ENCODE results near the gene SLC35F5. TPM values are rescaled to one million over a fixed set of nuclear protein-coding genes. Genes with fewer than 3 reads are reported as not detected.

The SLC35F5 gene
- polyA plus RNA-seq, 1 donor from 2014 or later: 56.2 TPM

DNA sequence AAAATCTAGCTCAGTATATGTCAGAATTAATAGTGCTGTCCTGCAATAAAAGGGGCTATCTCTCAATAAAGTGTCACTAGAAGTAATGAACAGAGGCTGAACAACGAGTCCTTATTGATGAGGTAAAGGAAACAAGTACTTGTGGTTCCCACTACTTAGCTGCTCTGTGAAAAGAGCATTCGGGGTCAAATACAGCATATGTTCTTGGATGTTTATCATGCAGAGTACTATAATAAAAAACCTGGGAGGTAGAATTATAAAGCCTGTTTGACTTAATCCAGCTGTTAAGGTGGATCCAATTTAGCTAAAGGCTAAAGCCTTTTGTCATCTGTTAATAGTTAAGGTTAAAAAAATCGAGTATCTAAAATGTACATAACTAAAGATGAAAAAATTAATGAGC, 32.4 kb downstream of the SLC35F5 start:
- TF ChIP-seq POLR2AphosphoS5 (IDR thresholded peaks at IDR 0.05) (no peak), EZH2 (IDR thresholded peaks at IDR 0.05; ENCODE audit: borderline replicate concordance, insufficient read depth, low read length, poor library complexity, severe bottlenecking) (no peak), SMC3 (conservative IDR thresholded peaks at IDR 0.05; ENCODE audit: poor library complexity) (no peak), MXI1 (conservative IDR thresholded peaks at IDR 0.05; ENCODE audit: poor library complexity, severe bottlenecking) (no peak), EP300 (conservative IDR thresholded peaks at IDR 0.05; ENCODE audit: poor library complexity, severe bottlenecking) (no peak), RAD21 (conservative IDR thresholded peaks at IDR 0.05) (no peak), TAF1 (IDR thresholded peaks at IDR 0.05; ENCODE audit: low read depth) (no peak)
- TF ChIP-seq, protein P1, sequence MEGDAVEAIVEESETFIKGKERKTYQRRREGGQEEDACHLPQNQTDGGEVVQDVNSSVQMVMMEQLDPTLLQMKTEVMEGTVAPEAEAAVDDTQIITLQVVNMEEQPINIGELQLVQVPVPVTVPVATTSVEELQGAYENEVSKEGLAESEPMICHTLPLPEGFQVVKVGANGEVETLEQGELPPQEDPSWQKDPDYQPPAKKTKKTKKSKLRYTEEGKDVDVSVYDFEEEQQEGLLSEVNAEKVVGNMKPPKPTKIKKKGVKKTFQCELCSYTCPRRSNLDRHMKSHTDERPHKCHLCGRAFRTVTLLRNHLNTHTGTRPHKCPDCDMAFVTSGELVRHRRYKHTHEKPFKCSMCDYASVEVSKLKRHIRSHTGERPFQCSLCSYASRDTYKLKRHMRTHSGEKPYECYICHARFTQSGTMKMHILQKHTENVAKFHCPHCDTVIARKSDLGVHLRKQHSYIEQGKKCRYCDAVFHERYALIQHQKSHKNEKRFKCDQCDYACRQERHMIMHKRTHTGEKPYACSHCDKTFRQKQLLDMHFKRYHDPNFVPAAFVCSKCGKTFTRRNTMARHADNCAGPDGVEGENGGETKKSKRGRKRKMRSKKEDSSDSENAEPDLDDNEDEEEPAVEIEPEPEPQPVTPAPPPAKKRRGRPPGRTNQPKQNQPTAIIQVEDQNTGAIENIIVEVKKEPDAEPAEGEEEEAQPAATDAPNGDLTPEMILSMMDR (IDR thresholded peaks at IDR 0.05; ENCODE audit: poor library complexity, severe bottlenecking): no peak
- TF ChIP-seq, protein P2, sequence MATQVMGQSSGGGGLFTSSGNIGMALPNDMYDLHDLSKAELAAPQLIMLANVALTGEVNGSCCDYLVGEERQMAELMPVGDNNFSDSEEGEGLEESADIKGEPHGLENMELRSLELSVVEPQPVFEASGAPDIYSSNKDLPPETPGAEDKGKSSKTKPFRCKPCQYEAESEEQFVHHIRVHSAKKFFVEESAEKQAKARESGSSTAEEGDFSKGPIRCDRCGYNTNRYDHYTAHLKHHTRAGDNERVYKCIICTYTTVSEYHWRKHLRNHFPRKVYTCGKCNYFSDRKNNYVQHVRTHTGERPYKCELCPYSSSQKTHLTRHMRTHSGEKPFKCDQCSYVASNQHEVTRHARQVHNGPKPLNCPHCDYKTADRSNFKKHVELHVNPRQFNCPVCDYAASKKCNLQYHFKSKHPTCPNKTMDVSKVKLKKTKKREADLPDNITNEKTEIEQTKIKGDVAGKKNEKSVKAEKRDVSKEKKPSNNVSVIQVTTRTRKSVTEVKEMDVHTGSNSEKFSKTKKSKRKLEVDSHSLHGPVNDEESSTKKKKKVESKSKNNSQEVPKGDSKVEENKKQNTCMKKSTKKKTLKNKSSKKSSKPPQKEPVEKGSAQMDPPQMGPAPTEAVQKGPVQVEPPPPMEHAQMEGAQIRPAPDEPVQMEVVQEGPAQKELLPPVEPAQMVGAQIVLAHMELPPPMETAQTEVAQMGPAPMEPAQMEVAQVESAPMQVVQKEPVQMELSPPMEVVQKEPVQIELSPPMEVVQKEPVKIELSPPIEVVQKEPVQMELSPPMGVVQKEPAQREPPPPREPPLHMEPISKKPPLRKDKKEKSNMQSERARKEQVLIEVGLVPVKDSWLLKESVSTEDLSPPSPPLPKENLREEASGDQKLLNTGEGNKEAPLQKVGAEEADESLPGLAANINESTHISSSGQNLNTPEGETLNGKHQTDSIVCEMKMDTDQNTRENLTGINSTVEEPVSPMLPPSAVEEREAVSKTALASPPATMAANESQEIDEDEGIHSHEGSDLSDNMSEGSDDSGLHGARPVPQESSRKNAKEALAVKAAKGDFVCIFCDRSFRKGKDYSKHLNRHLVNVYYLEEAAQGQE (IDR thresholded peaks at IDR 0.05; ENCODE audit: borderline replicate concordance): no peak
- Histone ChIP-seq H3K36me3 (ENCODE audit: insufficient read depth, low read length) (peaks cover 7% of the 10 kb centered on the region), H3K27ac (ENCODE audit: low read length) (no peak overlapping the region), H3F3A (ENCODE audit: insufficient read depth, low read length, poor library complexity, severe bottlenecking) (no peaks in the 10 kb centered on the region), H3K4me2 (ENCODE audit: low read length) (no peak overlapping the region), H3K9me2 (ENCODE audit: insufficient read depth, low read length) (no peaks in the 10 kb centered on the region), H2AFZ (ENCODE audit: low read depth, low read length) (no peak overlapping the region), H3K4me3 (ENCODE audit: low read length) (no peak overlapping the region), H3K9ac (ENCODE audit: low read length) (no peak overlapping the region), H3K27me3 (ENCODE audit: insufficient read depth, low read depth, low read length) (no peaks in the 10 kb centered on the region), H3K79me2 (replicated peaks; ENCODE audit: insufficient read depth, low read length) (no peaks in the 10 kb centered on the region), H4K20me1 (ENCODE audit: insufficient read depth) (no peaks in the 10 kb centered on the region), H3K9me3 (ENCODE audit: low read length) (no peaks in the 10 kb centered on the region)

DNA sequence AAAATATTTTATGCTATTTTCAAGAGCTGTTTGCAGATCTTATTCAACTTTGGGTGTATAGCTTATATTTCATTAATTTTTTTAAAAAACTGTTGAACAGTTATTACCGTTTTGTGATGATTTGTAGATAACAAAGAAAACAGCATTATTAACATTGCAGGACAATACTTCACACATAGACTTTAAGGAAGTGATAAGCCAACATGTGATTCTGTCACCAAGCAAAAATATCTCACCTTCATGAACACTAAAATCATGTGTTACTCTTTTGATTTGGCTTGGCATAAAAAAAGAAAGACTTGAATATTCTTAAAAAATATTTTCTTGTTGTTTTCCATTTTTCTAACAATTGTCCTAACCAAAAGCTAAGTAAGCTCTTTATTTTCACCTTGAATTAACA, 33.0 kb downstream of the SLC35F5 start:
- H3K36me3 ChIP-seq (ENCODE audit: insufficient read depth, low read length): peaks cover 7% of the 10 kb centered on the region
- no peak overlapping the region for H3K27ac ChIP-seq (ENCODE audit: low read length)
- H3K79me2 ChIP-seq (replicated peaks; ENCODE audit: insufficient read depth, low read length): no peaks in the 10 kb centered on the region
- no peak overlapping the region for H3K4me2 ChIP-seq (ENCODE audit: low read length)
- TF ChIP-seq, protein P1 (IDR thresholded peaks at IDR 0.05; ENCODE audit: poor library complexity, severe bottlenecking): no peak
- TF ChIP-seq RAD21 (conservative IDR thresholded peaks at IDR 0.05): no peak
- no peaks in the 10 kb centered on the region for H3K27me3 ChIP-seq (ENCODE audit: insufficient read depth, low read depth, low read length)
- H3F3A ChIP-seq (ENCODE audit: insufficient read depth, low read length, poor library complexity, severe bottlenecking): no peaks in the 10 kb centered on the region
- H3K4me3 ChIP-seq (ENCODE audit: low read length): no peak overlapping the region
- no peaks in the 10 kb centered on the region for H4K20me1 ChIP-seq (ENCODE audit: insufficient read depth)
- no peak overlapping the region for H3K9ac ChIP-seq (ENCODE audit: low read length)
- no peak overlapping the region for H2AFZ ChIP-seq (ENCODE audit: low read depth, low read length)
- H3K9me3 ChIP-seq (ENCODE audit: low read length): no peaks in the 10 kb centered on the region
- H3K9me2 ChIP-seq (ENCODE audit: insufficient read depth, low read length): no peaks in the 10 kb centered on the region

Measured in neural cell (in vitro differentiated cells).